Sciatic nerve (tissue), 1 donor: ENCODE data around the gene AGAP6. TPM values are rescaled to one million over a fixed set of nuclear protein-coding genes. Genes with fewer than 3 reads are reported as not detected.

ENCODE experiments used
- total RNA-seq: library from RNA; stranded (reverse); fragmentation: NEBNext Ultra II Directional; extraction: Animal tissue kit (Norgen Biotek cat#: 25700); gene quantifications from one replicate; pipeline ENCODE4 v1.2.1, GENCODE V29; 2021
- donor health status: DM: no; HTN: no; CAD: no.

Gene AGAP6
- total RNA-seq, 1 donor from 2014 or later, result 18.5 TPM

Other genes starting within 250 kb of the AGAP6 start
- not detected for gene OGDHL, start 226.1 kb upstream of the AGAP6 start, total RNA-seq
- gene PARG, start 46.4 kb upstream of the AGAP6 start, total RNA-seq, result 35.8 TPM
- 26.0 TPM for gene TIMM23B, start 46.4 kb upstream of the AGAP6 start, total RNA-seq
- gene WASHC2A, start 79.5 kb downstream of the AGAP6 start, total RNA-seq, result 39.9 TPM